GOT3 (cell line): ENCODE data around the gene PDE6A.
"Not testable (repeated sequence)": the region's sequence is repeated elsewhere in the genome, so short reads cannot be mapped to it uniquely, and the experiment has no call there.

ENCODE experiments used
- DNase-seq: peaks from one replicate; lab custom pipeline; 2025; ENCODE audit warnings: mixed read lengths; lab: John Stamatoyannopoulos, UW

Gene PDE6A

GRCh38 chr5:149894237-149894636 lies 50.4 kb downstream of the PDE6A start:
- DNase-seq: no peak

- DNase-seq: no peak
These were observed 51.1 kb downstream of the PDE6A start for GRCh38 chr5:149893403-149893931.

DNA sequence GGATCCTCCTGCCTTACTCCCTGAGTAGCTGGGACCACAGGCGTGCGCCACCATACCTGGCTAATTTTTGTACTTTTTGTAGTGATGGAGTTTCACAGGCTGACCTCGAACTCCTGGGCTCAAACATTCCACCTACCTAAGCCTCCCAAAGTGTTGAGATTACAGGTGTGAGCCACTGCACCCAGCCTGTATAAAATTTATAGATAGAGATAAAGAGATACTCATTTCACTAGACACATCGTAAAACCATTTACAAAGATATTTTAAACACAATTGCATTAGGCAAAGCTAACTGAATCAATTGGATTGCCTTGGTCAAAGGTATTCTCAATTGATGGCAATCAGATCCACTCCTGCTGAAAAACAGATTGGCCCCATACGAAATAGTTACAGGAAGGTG lies 52.0 kb downstream of the PDE6A start:
- no peak for DNase-seq

DNA sequence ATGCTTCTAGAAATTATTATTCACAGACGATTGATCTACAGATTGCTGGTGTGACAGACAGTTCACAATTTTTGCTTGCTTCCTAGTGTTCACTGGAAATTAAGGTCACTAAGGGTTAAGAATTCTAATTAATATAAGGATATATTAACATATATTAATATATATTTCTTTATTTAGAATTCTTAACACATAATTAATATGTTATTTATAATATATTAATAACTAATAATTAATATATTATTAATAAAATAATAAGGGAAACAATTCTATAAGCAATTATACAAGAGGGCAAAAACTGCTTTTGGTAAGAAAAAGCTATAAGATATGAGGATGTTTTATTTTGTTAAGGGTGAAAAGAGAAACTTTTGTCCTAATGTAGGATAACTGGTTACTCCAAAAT lies 56.3 kb downstream of the PDE6A start:
- DNase-seq: no peak

GRCh38 chr5:149887622-149888183 lies 56.9 kb downstream of the PDE6A start:
- DNase-seq: no peak

DNA sequence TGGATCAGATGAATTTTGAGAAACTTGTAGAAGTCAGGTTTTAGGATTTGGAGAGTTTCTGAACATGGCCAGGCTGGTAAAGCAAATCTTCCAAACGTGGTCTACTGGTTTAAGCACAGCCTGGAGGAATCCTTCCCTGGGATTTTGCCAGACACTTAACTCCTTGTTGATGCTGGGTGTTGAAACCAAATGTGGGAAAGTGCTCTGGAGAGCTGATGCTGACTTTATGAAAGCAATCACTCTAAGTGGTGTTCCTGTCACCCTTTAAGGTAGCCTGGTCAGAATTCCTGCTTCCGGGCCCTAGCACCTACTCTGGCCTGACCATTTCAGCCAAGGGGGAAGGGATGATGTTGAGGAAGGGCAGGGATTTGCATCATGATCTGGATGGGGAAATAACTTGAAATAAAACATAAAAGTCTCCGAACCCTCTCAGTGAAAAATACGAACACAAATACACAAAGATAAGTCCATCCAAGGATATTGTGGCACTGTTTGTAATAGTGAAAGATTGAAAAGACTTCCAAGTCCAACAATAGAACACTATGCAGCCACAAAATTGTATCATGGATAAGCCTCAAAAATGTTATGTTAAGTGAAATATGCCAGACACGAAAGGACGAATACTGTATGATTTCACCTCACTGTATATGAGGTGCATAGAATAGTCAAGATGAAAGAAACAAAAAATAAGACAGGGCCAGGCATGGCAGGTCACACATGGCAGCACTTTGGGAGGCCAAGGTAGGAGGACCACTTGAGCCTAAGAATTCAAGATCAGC lies 57.7 kb downstream of the PDE6A start:
- no peak for DNase-seq

DNA sequence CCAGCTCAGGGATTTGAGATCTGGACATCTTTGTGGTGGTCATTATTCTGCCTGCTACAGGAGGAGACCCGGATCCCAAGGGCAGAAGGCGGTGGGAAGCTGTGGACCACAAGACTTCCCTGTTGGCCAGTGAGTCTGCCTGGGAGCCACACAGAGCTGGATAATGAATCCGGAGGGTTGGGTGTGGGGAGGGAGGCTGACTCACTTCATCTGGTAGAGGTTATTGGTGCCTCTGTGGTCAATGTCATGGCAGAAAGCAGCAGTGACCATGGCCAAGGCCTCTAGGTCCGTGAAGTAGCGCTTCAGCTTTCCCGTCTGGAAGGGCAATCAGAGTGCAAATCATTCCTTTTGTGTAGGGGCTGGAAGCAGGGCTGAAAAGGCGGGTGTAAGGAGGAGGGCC lies 58.5 kb downstream of the PDE6A start:
- DNase-seq: no peak

GRCh38 chr5:149885513-149885912 lies 59.1 kb downstream of the PDE6A start:
- DNase-seq: no peak

DNA sequence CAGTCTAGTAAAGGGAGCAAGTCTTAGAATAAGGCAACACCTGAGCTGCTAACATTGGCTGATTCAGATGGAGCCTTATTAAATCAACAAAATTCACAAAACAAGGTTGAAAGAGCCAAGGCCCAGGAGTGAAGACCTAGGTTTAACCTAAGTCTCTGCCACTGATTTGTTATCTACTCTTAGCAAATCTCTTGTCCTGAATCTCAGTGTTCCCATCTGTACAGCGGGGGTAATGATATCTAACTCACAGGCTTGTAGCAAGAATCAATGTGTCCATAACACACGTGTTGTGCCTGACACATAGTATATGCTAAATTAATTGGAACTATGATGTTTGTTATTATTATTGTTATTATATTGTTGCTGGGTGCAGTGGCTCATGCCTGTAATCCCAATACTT lies 61.0 kb downstream of the PDE6A start:
- DNase-seq: no peak

- not testable (repeated sequence) for DNase-seq
These were observed 62.0 kb downstream of the PDE6A start for GRCh38 chr5:149882633-149883032.

DNA sequence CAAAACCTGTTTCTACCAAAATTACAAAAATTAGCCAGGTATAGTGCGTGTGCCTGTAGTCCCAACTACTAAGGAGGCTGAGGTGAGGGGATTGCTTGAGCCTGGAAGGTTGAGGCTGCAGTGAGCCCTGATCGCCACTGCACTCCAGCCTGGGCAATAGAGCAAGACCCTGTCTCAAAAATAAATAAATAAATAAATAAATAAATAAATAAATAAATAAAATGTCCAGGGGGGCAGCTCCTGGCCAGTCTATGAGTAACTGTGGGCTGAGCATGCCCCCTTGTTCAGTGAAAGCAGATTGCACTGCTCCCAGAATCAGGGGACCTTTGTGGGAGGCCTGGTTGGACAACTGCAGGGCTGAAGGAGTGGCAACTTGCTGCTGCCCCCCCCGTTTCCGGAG lies 62.7 kb downstream of the PDE6A start:
- no peak for DNase-seq

- DNase-seq: no peak
These were observed 63.4 kb downstream of the PDE6A start for GRCh38 chr5:149881069-149881622.

DNA sequence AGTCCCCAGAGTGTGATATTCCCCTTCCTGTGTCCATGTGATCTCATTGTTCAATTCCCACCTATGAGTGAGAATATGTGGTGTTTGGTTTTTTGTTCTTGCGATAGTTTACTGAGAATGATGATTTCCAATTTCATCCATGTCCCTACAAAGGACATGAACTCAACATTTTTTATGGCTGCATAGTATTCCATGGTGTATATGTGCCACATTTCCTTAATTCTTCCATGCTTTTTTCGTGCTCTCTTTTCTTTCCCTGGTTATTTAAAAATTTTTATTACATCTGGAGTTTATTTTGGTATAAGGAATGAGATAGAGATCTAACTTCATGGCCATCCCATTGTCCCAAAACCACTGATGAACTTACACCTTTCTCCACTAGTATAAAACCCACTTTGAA lies 65.0 kb downstream of the PDE6A start:
- DNase-seq: not testable (repeated sequence)

GRCh38 chr5:149878371-149878770 lies 66.2 kb downstream of the PDE6A start:
- no peak for DNase-seq

DNA sequence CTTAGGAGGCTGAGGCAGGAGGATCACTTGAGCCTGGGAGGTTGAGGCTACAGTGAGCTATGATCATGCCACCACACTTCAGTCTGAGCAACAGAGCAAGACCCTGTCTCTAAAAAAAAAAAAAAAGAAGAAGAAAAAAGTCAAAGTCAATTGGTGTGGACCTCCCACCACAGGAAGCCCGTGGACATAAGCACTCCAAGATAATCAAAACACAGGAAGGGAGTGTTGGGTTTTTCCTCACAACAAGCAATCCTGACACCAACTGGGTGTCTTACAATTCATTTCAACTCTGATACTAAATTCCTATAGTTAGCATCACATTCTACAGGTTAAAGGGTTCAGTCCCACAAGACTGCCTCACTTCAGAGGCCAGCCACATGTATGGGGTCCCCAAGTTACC lies 70.7 kb downstream of the PDE6A start:
- no peak for DNase-seq

DNA sequence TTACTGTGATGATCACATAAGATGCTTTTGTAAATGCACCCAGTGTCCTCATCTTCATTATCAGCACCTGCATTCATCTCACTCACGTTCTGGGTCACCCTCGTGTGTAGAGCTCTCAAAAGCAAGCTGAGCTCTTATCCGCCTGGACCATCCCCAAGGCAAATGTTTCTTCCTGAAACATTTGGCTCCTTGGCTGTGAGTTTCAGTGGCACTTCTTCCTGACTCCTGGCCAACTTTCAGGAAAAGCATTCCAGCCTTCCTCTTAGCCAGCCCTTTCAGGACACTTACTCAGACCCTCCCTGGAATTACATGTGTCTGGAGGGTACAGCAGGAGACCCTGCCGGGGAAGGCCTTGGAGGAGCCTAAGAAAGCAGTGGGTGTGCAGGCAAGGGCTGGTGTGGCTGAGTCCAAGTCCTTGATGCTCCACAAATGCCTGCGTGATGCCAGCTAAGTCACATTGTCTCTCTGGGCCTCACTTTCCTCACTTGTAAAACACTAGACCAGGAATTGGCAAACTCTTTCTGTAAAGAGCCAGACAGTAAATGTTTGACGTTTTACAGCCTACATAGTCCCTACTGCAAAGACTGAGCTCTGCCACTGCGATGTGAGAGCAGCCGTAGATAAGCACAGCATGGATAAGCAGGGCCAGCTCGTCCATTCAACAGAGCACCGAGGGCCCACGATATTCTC lies 72.1 kb downstream of the PDE6A start:
- no peak for DNase-seq

- no peak for DNase-seq
These were observed 73.1 kb downstream of the PDE6A start for GRCh38 chr5:149871471-149871870.

- no peak for DNase-seq
These were observed 73.9 kb downstream of the PDE6A start for GRCh38 chr5:149870697-149871096.

DNA sequence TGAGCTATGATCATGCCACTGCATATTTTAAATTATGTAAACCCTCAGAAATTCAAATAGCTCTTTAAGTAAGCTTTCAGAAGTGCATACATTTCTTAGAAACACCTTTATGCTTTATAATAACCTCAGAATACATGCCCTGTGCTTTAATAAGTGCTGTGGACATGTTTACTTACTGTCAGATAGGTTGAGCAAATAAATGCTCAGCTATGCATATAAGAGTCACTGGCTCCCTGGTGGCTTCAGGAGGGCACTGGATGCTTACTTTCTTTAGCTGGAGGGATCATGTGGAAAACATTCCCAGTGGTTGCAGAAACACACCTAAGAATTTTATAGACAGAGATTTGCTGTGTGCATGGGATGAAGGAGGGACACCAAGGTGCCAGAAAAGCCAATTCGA lies 74.4 kb downstream of the PDE6A start:
- DNase-seq: no peak

- DNase-seq: no peak
These were observed 75.2 kb downstream of the PDE6A start for GRCh38 chr5:149869411-149869821.

DNA sequence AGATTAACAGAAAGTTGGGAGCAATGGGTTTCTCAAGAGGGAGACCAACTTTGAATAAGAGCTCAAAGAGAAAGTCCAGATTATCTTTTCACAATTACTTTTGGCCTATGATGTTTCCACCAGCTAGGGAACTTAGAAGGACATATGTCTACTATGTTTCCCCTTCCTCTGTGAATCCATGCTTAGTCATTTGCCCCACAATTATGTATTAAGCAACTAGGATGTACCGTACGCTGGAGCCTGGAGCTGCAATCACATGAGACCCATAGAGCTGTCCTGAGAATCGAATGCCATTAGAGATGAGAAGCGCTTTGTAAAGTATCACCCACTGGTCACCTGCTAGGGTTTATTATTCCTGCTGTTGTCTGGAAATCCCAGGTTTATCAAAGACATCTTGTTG lies 78.8 kb downstream of the PDE6A start:
- DNase-seq: no peak

DNA sequence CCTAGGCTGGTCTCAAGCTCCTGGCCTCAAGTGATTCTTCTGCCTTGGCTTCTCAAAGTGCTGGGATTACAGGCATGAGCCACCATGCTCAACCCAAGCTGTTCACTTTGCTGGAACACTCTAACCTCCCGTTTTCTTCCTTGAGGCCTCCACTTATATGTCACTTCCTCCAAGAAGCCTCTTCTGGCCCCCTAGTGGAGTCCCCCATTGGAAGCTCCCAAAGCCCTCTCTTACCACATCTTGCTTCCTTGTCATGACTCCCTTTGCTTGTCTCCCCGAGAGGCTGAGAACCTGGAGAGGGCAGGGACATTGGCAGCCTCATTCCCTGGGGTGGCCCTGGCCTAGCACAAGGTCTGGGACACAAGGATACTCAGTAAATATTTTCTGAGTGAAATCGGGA lies 80.8 kb downstream of the PDE6A start:
- DNase-seq: no peak

DNA sequence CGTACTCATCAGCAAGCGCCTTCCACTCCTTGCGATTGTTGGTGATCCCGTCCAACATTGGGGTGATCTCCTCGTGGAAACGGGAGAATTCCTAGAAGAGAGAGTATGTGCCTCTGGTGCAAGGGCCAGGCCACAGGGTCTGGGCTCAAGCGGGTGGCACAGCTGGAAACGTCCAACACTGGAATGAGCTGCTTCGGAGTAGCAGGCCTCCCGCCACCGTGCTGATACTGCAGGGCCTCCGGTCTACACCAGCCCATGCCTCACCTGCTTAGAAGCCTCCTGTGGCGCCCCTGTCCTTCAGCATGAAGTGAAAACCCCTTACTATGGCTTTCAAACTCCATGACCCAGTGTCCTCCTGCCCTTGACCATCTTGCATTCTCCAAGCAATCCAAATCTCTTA lies 81.4 kb downstream of the PDE6A start:
- no peak for DNase-seq
